GM23338 (cell line): Measurements from ENCODE around the gene NANS. TPM values are rescaled to one million over a fixed set of nuclear protein-coding genes. Genes with fewer than 3 reads are reported as not detected.

Experiments used
- ATAC-seq: fragments of 200-7000 bp; cut with Tn5 transposase; 3 replicates; pipeline ENCODE4 v1.9.1; 2020
- DNase-seq: peaks from one replicate; pipeline ENCODE4 v3.0.0-alpha.2; 2015; ENCODE audit warnings: low spot score
- H2AFZ ChIP-seq: fragments of 200-600 bp; sonication (generic); 2 replicates; pipeline ENCODE4 v1.8.0; 2016; ENCODE audit warnings: antibody characterized with exemption, mild to moderate bottlenecking, moderate library complexity
- H3F3A ChIP-seq: fragments of 200-600 bp; sonication (generic); replicated peaks from 2 replicates; pipeline ENCODE4 v1.8.0; 2017; ENCODE audit warnings: antibody characterized with exemption, mixed run types, low read depth
- H3K27ac ChIP-seq: fragments of 200-600 bp; sonication (generic); 2 replicates; pipeline ENCODE4 v1.6.1; 2016; ENCODE audit warnings: low read depth
- H3K27me3 ChIP-seq: fragments of 200-600 bp; sonication (generic); 2 replicates; pipeline ENCODE4 v1.8.0; 2016; ENCODE audit warnings: mild to moderate bottlenecking, mixed run types, moderate library complexity; ENCODE audit not compliant: insufficient read depth
- H3K36me3 ChIP-seq: fragments of 200-600 bp; sonication (generic); 2 replicates; pipeline ENCODE4 v1.8.0; 2016; ENCODE audit warnings: mild to moderate bottlenecking; ENCODE audit not compliant: insufficient read depth
- H3K4me1 ChIP-seq: fragments of 200-600 bp; sonication (generic); 2 replicates; pipeline ENCODE4 v1.8.0; 2016; ENCODE audit warnings: mild to moderate bottlenecking, moderate library complexity; ENCODE audit not compliant: insufficient read depth
- H3K4me2 ChIP-seq: fragments of 200-600 bp; sonication (generic); 2 replicates; pipeline ENCODE4 v1.7.1; 2017; ENCODE audit warnings: mixed run types
- H3K4me3 ChIP-seq: fragments of 200-600 bp; sonication (generic); 2 replicates; pipeline ENCODE4 v1.6.1; 2016; ENCODE audit warnings: mixed run types
- H3K79me2 ChIP-seq: fragments of 200-600 bp; sonication (generic); replicated peaks from 2 replicates; pipeline ENCODE4 v1.8.0; 2017; ENCODE audit warnings: mild to moderate bottlenecking; ENCODE audit not compliant: insufficient read depth
- H3K9me2 ChIP-seq: fragments of 200-600 bp; sonication (generic); 2 replicates; pipeline ENCODE4 v1.8.0; 2017; ENCODE audit not compliant: insufficient read depth
- H4K20me1 ChIP-seq: fragments of 200-600 bp; sonication (generic); replicated peaks from 2 replicates; pipeline ENCODE4 v1.8.0; 2017; ENCODE audit warnings: mild to moderate bottlenecking; ENCODE audit not compliant: insufficient read depth
- H3K27ac Mint-ChIP-seq: 2 replicates; pipeline ENCODE4 v1.8.0; 2020; ENCODE audit warnings: inconsistent platforms, mild to moderate bottlenecking, moderate library complexity, mixed read lengths
- H3K27me3 Mint-ChIP-seq: 3 replicates; pipeline ENCODE4 v1.8.0; 2022; ENCODE audit warnings: low read depth, mild to moderate bottlenecking, moderate library complexity, mixed read lengths, inconsistent platforms; ENCODE audit not compliant: insufficient read depth, poor library complexity
- H3K36me3 Mint-ChIP-seq: 3 replicates; pipeline ENCODE4 v1.8.0; 2021; ENCODE audit warnings: low read depth, mild to moderate bottlenecking, inconsistent platforms, moderate library complexity, mixed read lengths
- H3K4me1 Mint-ChIP-seq: 3 replicates; pipeline ENCODE4 v1.8.0; 2020; ENCODE audit warnings: mild to moderate bottlenecking, inconsistent platforms, mixed read lengths
- H3K4me3 Mint-ChIP-seq: 3 replicates; pipeline ENCODE4 v1.8.0; 2021; ENCODE audit warnings: moderate library complexity, mild to moderate bottlenecking, inconsistent platforms, mixed read lengths
- H3K9me3 Mint-ChIP-seq: 3 replicates; pipeline ENCODE4 v1.8.0; 2020; ENCODE audit warnings: moderate library complexity, mild to moderate bottlenecking, inconsistent platforms, mixed read lengths
- EZH2phosphoT487 ChIP-seq: fragments of 200-600 bp; sonication (generic); IDR thresholded peaks from one replicate; pipeline ENCODE4 v1.8.1; 2018; ENCODE audit warnings: antibody characterized with exemption; ENCODE audit not compliant: unreplicated experiment
- JUNB ChIP-seq: IDR thresholded peaks from one replicate; pipeline ENCODE4 v1.6.1; 2016; ENCODE audit warnings: antibody characterized with exemption; ENCODE audit not compliant: unreplicated experiment
- POLR2AphosphoS5 ChIP-seq: IDR thresholded peaks from 2 replicates; pipeline ENCODE4 v1.6.1; 2016; ENCODE audit warnings: antibody characterized with exemption, low read depth
- REST ChIP-seq: IDR thresholded peaks from one replicate; pipeline ENCODE4 v1.6.1; 2018; ENCODE audit warnings: antibody characterized with exemption; ENCODE audit not compliant: unreplicated experiment
- ZNF331 ChIP-seq: fragments of 250-450 bp; sonication (Bioruptor Pico); IDR thresholded peaks from 2 replicates; pipeline ENCODE4 v1.5.0; 2020; ENCODE audit warnings: low read depth, mild to moderate bottlenecking, moderate library complexity
- polyA plus RNA-seq: library from polyadenylated mRNA; unstranded; fragments of >200 nt; fragmentation: Nextera tagmentation; extraction: Ambion mirVana; gene quantifications from 2 replicates; pipeline ENCODE4 v1.2.1, GENCODE V29; 2016
- total RNA-seq: library from RNA; depleted of rRNA; stranded (reverse); fragments of >200 nt; shearing (Covaris generic); gene quantifications from 2 replicates; pipeline ENCODE4 v1.2.3, GENCODE V29; 2014
- TF ChIP-seq, protein P1 (sequence below): fragments of 250-450 bp; sonication (Bioruptor Pico); IDR thresholded peaks from 2 replicates; pipeline ENCODE4 v1.5.0; 2020; ENCODE audit warnings: mild to moderate bottlenecking, moderate library complexity
- TF ChIP-seq, protein P2 (sequence below), 2 experiments: fragments of 200-600 bp in 1 of 2; sonication (generic) in 1 of 2; conservative IDR thresholded peaks; 2 replicates each; pipeline versions ENCODE4 v1.5.1 to v1.6.1; 2016 to 2017; ENCODE audit warnings: antibody characterized with exemption in 2 of 2, low read depth in 2 of 2, mild to moderate bottlenecking in 2 of 2, moderate library complexity in 1 of 2

The NANS gene
- total and polyA plus RNA-seq, 2 experiments from 2014 or later: 67.3 to 77.4 TPM

- Histone ChIP-seq H3K36me3 (peaks cover 11% of the 10 kb centered on the region; the same call in 1 of the 2 replicates), H3K27ac (no peak overlapping the region), H3K9me2 (no peaks in the 10 kb centered on the region), H3K4me2 (no peak overlapping the region), H4K20me1 (no peaks in the 10 kb centered on the region), H3F3A (no peaks in the 10 kb centered on the region), H3K27me3 (no peaks in the 10 kb centered on the region), H3K79me2 (peaks cover 5% of the 10 kb centered on the region; the same call in 1 of the 2 replicates), H3K4me1 (0 out of 2 replicates have a peak, but pooled peaks cover 2% of the 10 kb centered on the region), H2AFZ (no peak overlapping the region), H3K4me3 (no peak overlapping the region)
- H3K27ac Mint-ChIP-seq: no peak overlapping the region
- peaks cover 6% of the 10 kb centered on the region for H3K27me3 Mint-ChIP-seq
- ATAC-seq (no peak), DNase-seq (no peak)
- H3K9me3 Mint-ChIP-seq: no peaks in the 10 kb centered on the region
- H3K36me3 Mint-ChIP-seq: peaks cover 6% of the 10 kb centered on the region; the same call in 1 of the 3 replicates
- H3K4me1 Mint-ChIP-seq: peaks cover 18% of the 10 kb centered on the region
- no peak overlapping the region for H3K4me3 Mint-ChIP-seq
- TF ChIP-seq ZNF331 (no peak), POLR2AphosphoS5 (no peak), REST (no peak), EZH2phosphoT487 (no peak), JUNB (no peak)
- TF ChIP-seq, protein P1, sequence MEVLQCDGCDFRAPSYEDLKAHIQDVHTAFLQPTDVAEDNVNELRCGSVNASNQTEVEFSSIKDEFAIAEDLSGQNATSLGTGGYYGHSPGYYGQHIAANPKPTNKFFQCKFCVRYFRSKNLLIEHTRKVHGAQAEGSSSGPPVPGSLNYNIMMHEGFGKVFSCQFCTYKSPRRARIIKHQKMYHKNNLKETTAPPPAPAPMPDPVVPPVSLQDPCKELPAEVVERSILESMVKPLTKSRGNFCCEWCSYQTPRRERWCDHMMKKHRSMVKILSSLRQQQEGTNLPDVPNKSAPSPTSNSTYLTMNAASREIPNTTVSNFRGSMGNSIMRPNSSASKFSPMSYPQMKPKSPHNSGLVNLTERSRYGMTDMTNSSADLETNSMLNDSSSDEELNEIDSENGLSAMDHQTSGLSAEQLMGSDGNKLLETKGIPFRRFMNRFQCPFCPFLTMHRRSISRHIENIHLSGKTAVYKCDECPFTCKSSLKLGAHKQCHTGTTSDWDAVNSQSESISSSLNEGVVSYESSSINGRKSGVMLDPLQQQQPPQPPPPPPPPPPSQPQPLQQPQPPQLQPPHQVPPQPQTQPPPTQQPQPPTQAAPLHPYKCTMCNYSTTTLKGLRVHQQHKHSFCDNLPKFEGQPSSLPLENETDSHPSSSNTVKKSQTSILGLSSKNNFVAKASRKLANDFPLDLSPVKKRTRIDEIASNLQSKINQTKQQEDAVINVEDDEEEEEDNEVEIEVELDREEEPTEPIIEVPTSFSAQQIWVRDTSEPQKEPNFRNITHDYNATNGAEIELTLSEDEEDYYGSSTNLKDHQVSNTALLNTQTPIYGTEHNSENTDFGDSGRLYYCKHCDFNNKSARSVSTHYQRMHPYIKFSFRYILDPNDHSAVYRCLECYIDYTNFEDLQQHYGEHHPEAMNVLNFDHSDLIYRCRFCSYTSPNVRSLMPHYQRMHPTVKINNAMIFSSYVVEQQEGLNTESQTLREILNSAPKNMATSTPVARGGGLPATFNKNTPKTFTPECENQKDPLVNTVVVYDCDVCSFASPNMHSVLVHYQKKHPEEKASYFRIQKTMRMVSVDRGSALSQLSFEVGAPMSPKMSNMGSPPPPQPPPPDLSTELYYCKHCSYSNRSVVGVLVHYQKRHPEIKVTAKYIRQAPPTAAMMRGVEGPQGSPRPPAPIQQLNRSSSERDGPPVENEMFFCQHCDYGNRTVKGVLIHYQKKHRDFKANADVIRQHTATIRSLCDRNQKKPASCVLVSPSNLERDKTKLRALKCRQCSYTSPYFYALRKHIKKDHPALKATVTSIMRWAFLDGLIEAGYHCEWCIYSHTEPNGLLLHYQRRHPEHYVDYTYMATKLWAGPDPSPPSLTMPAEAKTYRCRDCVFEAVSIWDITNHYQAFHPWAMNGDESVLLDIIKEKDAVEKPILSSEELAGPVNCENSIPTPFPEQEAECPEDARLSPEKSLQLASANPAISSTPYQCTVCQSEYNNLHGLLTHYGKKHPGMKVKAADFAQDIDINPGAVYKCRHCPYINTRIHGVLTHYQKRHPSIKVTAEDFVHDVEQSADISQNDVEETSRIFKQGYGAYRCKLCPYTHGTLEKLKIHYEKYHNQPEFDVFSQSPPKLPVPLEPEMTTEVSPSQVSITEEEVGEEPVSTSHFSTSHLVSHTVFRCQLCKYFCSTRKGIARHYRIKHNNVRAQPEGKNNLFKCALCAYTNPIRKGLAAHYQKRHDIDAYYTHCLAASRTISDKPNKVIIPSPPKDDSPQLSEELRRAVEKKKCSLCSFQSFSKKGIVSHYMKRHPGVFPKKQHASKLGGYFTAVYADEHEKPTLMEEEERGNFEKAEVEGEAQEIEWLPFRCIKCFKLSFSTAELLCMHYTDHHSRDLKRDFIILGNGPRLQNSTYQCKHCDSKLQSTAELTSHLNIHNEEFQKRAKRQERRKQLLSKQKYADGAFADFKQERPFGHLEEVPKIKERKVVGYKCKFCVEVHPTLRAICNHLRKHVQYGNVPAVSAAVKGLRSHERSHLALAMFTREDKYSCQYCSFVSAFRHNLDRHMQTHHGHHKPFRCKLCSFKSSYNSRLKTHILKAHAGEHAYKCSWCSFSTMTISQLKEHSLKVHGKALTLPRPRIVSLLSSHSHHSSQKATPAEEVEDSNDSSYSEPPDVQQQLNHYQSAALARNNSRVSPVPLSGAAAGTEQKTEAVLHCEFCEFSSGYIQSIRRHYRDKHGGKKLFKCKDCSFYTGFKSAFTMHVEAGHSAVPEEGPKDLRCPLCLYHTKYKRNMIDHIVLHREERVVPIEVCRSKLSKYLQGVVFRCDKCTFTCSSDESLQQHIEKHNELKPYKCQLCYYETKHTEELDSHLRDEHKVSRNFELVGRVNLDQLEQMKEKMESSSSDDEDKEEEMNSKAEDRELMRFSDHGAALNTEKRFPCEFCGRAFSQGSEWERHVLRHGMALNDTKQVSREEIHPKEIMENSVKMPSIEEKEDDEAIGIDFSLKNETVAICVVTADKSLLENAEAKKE (CRISPR knock-in tag): no peak
- TF ChIP-seq, protein P2, sequence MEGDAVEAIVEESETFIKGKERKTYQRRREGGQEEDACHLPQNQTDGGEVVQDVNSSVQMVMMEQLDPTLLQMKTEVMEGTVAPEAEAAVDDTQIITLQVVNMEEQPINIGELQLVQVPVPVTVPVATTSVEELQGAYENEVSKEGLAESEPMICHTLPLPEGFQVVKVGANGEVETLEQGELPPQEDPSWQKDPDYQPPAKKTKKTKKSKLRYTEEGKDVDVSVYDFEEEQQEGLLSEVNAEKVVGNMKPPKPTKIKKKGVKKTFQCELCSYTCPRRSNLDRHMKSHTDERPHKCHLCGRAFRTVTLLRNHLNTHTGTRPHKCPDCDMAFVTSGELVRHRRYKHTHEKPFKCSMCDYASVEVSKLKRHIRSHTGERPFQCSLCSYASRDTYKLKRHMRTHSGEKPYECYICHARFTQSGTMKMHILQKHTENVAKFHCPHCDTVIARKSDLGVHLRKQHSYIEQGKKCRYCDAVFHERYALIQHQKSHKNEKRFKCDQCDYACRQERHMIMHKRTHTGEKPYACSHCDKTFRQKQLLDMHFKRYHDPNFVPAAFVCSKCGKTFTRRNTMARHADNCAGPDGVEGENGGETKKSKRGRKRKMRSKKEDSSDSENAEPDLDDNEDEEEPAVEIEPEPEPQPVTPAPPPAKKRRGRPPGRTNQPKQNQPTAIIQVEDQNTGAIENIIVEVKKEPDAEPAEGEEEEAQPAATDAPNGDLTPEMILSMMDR (conservative IDR thresholded peaks at IDR 0.05; ENCODE audit: low read depth in 2 of 2): no peak
Observed at GRCh38 chr9:98104445-98104881, 47.9 kb downstream of the NANS start.
